Stimulated activated CD8-positive, alpha-beta memory T cell treated with anti-CD3 and anti-CD28 coated beads, Interleukin-15, amount 100 ng/mL, for 1 hour (primary cell): Measurements from ENCODE around the gene C17orf114.
A peak's percentile ranks its signal among the peaks of the same experiment; 100 is the strongest.
"Not testable (repeated sequence)": the region's sequence is repeated elsewhere in the genome, so short reads cannot be mapped to it uniquely, and the experiment has no call there.

Source experiments
- DNase-seq: peaks from one replicate; pipeline ENCODE4 v3.0.0-alpha.2; 2020; ENCODE audit warnings: low read depth

Gene C17orf114

DNA sequence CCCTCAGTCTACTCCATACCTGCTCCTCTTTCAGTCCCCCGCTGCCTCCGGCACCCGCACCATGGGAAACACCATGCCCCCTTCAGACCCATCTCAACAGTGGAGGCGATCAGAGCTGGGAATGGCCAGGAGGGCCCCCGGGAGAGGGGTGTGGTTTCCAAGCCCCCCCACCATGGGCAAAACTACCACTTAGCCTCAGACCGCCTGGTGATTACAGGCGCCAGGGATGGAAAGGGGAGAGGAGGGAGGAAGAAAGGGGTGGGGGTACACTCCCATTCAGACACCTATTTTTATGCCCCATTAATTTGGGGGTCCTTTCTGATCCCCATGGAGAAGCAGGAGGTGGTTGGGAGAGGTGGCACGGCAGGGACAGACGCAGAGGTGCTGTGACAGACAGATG lies at the start of gene C17orf114:
Gene C17orf114 (minus strand): TSS at position 101 of the 400 bp plus-strand sequence.
- no peak for DNase-seq

DNA sequence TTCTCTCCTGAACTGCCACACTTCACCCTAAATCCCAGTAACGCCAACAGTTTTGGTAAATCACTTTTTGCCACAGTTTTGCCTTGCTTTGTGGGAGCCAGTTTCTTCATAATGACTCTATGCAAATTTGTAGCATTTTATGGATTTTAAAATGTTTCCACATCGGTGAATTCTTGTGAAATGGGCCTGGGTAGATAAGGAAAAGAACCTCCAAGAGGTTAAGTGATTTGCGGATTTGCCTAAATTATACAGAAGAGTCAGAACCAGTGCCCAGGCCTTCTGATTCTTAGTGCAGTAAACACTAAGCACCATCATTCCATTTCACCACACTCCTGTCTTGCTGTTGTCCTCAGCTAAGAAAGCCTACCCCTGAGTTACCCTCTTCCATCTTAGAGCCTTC lies 49.0 kb upstream of the C17orf114 start:
- no peak for DNase-seq

DNA sequence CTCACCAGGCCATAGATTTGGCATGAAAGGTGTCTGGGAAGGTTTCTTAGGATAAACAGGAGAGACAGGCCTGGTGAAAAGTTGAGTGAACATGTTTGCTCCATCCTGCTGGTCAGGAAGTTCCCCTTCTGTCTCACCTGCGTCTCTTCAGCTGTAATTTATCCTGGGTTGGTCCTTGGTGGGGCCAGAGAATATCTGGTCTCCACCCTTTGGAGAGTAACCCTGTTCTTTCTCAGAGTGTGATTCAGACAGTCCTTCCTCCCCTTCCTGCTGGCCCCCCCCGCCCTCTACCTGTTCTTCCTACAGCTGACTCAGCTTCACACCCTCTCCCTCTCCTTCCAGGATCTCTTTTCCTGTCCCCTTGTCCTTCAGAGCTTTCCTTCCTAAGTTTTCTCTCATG lies 48.1 kb upstream of the C17orf114 start:
- DNase-seq, result no peak

DNA sequence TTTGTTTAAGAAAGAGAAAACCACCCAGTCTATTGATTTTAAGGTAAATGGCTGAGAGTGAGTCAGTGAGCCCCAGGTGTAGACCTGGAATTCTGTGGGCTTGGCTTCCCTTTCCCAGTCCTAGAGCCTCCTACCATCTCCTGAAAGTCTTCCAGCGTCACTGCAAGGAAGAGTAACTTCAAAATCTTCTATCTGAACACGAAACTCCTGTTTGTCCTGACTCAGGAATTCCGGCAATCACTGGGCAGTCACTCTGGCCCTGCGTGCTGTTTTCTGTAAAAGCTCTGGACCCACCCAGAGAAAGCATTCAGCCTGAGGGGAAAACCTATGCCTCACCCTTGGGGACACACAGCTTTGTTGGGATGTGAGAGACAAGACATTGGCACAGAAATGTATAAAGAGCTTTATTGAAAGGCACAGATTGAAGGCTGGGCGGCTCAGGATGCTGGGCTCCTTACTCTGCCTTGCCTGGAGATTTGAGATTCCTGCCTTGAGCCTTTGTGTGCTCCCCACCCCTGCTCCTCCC lies 46.9 kb upstream of the C17orf114 start:
- DNase-seq, result no peak

DNA sequence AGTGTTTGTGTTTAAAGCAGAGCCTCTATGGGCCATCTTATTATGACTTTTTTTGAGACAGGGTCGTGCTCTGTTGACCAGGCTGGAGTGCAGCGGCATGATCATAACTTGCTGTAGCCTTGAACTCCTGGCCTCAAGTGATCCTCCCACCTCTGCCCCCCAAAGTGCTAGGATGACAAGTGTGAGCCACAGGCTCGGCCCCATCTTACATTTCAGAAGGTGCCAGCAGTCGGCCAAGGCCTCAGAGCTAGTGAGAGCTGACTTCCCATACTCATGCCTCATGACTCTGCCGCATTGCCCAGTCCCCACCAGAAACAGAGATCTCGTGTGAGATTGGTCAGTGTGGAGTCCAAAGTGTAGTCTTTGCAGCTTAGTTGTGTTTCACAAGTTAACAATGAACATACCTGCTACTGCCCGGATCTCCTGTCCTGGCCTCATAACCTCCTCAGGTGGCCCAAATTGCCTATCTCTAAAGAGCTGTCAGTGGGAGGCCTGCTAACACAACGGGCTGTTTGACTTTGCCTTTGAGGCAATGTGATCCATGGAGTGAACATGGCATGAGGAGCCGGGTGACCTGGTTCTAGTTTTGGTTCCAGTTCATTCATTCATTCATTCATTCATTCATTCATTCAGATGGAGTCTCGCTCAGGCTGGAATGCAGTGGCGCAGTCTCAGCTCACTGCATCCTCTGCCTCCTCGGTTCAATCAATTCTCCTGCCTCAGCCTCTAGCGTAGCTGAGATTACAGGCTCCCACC lies 44.7 kb upstream of the C17orf114 start:
- no peak for DNase-seq

DNA sequence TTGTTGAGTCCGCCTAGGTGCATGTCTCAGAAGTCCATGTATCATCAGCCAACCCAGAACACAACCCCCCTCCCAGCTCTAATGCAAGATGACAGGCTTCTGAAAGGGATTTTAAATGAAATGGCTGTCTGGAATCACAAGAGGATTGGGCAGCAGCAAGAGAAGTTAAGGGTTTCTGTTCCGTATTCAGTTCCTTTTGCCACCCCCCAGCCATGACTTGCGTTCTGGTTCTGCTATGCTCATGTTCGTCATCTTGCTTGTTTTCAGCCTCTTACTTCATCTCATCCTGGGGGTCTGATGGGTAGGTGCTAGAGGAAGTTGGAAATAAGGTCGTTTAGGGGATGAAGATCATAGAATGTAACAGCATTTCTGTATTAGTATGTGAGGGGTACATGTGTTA lies 43.0 kb upstream of the C17orf114 start:
- no peak for DNase-seq

DNA sequence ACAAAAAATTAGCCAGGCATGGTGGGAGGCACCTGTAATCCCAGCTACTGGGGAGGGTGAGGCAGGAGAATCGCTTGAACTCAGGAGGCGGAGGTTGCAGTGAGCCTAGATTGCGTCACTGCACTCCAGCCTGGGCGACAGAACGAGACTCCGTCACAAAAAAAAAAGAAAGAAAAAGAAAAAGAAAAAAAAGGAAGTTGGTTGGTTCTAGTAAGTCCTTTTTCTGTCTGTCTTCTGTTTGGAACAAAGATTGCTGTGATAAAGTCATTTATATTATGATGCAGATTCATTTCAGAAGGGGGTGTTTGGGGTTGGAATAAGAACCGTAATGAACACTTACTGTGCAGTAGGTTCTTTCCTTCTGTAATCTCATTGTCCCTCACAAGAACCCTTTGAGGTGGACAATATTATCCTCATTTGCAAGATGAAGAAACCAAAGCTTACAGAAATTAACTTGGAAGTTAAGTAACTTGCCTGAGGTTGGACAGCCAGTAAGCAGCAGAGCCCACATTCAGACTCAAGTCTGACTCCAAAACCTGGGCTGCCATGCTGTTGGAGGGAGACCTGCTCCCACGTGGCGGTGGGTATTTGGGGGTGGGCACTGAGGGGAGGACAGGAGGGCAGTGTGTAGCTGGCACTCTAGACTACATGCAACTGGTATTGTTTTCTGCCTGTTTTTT lies 41.3 kb upstream of the C17orf114 start:
- no peak for DNase-seq

DNA sequence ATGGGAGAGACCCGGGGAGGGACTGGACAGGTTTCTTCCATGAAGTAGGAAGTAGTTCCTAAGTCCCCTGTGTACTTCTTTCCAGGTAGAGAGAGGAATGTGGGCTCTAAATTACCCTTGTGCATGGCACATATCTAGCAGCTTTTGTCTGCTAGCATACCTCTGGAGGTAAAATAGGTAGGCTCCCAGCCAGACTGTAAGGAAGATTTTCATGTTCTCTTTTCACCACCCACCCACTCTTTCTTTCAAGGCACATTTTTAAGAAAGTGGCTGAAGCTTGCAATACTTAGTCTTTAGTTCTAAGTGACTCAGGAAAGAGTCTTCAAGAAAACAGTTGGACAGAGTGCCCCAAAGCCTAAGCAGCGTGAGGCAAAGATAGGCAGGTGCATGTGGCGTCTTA lies 40.2 kb upstream of the C17orf114 start:
- no peak for DNase-seq

DNA sequence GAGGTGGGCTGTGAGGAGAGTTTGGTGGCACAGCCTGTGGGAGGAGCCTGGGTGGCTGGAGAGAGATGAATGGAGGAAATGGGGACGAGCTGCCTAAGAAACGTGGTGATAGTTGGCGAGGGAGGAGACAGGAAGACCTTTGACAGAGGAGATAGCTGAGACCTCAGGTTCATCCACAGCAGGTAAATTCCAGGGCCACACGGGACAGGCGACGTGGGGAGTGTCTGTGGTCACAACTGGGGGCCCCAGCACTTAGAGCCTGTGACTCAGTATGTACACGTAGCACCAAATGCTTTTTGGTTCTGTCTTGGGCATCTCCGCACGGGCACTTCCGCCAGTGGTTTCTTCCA lies 38.7 kb upstream of the C17orf114 start:
- DNase-seq, result no peak

DNA sequence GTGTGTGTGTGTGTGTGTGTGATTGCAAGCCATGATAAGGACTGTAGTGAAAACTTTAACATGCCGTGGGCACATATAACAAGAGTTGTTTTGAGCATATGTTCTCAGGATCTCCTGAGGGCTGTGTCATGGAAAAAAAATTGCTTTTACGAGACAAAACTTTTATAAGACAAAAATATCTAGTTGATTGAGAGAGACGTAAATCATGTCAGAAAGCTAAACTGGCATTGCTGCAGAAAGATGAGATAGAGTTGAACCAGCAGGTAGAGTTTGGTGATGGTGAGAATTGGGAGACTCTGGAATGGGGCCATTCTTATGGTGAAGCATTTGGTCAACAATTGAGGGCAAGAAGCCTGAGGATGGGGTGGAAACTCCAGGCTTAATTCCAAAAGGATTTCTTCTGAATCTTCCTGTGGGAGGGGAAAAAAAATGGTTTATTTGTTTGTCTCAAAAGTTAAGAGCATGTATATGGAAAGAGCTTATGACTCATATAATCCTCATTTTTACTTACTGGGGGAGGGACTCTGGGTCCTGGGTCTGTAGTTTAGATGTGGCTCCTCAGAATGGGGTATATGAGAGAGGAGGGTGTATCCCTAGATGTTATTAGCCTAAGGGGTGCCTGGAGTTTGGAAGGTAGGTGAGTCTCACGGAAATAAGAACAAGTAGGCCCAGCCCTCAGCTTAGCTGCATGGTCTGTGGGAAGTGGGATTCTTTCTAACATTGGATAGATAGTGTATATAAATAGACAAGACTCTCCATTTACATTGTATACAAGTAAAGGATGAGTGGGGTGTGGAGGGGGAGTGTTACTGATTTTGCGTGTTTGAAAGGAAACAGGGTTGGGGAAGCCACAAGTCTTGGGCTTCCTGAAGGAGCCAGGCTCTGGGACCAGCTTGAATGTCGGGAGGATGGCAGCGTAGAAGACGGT lies 38.1 kb upstream of the C17orf114 start:
- DNase-seq, result no peak

DNA sequence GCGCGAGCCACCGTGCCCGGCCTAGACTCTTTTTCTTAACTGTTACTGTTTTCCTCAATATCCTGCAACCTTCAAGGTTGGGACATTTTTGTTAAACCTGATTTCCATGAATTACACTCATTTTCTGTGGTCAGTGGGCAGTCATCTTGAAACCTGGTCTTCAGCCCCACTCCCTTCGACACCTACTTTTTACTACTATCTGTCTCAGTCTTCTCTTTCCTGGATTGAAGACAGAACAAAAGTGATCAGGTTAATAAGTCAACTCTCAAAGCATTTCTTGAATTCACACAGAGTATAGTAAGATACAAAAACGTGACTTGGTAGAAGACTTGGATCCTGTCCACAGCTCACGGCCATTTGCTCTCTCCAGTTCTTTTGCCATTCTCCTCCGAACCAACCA lies 37.1 kb upstream of the C17orf114 start:
- DNase-seq, result no peak

DNA sequence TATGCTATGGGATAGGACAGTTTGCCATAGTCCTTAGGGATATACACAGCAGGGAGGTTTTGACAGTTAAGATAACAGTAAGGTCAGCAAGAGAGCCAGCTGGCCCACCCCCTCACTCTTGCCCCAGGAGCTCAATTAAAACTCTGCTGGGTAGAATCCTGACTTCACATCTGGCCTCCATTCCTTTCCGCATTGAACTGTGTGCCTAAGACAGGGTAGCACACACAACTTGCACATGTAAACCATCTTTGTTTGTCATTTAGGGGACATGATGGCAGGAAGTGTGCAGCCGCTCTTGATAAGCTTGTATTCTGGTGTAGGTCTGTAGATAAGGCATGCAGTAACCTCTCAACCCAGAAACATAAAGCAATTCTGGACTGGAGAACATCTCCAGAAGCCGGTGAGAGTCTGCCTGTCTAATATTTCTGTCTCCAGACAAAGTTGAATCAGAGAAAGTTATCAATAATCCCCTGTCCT lies 36.2 kb upstream of the C17orf114 start:
- DNase-seq, result no peak

DNA sequence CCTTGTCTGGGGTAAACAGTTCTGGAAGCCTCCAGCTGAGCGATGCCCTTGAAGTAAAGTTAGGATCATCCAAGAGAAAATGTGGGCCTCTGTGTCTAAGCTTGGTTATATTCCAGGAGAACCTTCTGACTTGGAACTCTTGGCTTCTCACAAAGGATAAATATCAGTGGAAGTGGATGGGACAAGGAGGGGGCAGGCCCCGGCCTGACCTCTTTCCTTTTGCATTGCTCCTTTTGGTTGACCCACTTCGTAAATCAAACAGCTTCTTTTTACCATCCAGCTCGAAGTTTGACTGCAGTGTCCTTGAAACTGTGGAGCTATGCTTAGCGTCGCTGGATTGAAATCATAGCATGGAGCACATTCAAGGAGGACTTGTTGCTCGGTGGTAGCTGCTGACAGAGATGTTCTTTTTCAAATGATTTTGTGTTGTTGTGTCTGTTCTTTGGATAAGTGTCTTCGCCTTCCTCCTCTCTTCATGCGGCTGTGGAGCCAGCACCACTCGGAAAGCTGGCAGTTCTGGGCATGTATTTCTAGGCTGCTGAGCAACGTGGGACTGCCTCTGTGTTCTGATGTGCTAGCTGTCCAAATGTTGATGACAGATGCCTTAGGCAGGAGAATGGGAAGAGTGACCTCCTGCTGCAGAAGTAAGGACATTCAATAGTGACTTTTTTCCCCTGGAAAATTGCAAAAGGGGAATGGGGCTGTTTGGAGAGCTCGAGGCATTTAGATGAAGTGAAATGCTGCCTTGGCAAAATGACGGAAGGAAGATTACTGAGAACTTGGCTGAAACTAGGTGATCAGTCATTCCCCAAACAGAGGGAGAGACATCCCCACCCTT lies 35.6 kb upstream of the C17orf114 start:
- no peak for DNase-seq

DNA sequence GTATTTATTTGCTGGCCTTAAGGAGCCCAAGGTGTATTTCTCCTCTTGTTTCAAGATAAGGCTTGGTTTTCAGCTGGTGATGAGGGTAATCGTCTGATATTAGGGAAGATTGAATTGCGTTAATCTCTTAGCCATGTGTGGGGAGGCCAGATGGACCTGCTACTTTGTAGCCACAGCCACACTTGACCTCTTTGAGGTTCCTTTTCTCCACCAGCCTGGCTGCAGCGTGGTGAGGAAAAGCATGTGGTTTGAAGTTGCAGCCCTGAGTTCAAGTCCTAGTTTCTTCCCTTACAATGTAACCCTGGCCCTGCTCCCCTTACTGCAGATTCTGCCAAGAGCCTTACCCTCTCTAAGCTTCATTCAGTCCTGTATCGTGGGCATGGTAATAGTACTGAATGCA lies 34.1 kb upstream of the C17orf114 start:
- no peak for DNase-seq

DNA sequence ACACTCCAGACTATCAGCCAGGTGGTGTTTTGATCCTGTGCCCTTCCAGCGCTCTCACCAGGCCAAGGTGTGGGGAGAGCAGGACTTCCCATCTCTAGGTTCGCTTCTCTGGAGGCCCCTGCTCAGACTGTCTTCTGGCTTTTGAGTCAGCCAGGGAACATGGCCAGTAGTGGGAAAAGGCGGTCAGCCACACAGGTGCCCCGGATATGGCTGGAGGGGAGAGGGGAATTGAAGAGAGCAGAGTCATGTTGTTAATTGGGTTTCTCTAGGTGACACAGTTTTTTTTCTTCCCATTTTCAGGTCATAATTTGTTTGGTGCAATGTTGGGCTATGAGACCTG lies 32.5 kb upstream of the C17orf114 start:
- no peak for DNase-seq

DNA sequence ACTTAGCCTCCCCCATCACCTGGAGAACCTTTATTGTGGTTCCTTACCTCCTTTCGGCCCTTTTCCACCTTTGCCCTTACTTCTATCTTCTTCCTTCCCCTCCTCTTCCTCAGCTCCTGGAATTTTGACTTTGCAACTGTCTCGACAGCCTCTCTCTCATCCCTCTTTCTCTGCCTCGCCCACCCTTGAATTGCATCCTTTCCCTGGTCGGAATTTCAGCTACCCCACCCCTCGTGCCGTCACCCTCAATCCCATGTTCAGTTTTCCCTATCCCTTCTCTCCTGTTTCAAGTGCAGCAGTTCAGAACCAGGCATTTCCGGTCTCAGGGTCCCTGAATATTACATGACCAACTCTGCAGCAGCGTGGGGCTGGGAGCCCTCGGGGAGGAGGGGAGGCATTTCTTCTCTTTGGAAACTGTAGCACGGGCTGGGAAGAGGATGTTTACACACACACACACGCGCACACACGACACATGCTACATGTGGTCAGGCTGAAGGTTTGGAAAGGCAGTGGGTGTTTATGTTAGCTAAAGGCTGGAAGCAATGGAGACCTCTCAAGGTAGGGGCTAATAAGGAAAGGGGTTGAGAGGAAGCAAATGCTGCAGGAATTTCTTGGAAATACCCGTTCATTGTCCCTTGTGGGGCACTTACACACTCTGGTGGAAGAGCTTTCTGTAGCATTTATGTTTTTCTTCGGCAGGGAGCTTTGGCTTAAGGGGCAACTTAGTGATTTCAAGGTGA lies 32.0 kb upstream of the C17orf114 start:
- no peak for DNase-seq

DNA sequence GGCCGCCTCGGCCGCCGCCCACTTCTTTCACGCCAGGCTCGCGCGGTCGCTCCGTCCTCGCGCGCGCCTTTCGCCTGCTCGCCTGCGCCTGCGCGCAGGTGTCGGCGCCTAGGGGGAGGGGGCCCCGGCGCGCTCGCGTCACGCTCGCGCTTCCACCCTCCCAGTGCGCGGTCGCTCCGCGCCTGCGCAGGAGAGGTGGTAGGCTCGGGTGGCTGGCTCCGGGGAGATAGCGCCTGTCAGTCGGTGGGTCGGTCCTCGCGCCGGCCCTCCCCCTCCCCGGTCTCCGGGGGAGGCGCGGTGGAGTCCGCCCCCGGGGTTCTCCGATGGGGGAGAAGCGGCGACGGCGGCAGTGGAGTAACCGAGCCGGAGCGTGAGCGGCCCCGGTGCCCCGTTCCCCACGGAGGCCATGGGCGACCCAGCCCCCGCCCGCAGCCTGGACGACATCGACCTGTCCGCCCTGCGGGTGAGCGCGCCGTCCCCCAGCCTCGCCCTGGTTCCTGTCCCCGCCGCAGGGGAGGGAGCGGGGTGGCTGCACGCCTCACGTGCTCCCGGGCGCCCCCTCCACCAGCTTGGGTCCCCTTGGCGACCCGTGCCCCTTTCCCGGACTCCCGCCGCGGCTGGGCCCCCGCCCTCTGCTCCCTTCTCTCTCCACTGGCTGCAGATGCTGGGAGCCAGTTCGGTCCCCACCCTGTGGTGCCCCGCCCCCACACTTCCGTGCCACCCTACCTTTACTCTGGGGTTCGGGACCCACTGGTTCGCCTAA lies 31.2 kb upstream of the C17orf114 start, which contains the start of gene MINK1:
Gene MINK1 (plus strand): TSS at position 163 of the 763 bp plus-strand sequence. CDS start 244 bp downstream, at position 407.
- peak; percentile 72 for DNase-seq

DNA sequence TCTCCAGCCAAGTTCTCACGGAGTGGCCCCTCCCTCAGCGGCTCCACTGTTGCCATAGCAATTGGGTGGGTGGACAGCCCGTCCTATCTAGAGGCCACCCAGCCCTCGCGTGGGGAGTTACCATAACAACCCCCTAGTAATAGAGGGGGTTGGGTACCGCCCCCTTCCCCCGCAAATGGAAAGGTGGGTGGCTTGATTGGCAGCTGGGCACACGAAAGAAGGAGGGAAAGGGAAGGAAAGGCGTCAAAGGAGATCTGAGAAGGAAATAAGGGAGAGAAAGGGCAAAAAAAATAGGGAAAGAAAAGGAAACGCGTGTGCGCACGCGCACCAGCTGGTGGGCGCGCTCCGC lies 30.7 kb upstream of the C17orf114 start:
- DNase-seq, result not testable (repeated sequence)

DNA sequence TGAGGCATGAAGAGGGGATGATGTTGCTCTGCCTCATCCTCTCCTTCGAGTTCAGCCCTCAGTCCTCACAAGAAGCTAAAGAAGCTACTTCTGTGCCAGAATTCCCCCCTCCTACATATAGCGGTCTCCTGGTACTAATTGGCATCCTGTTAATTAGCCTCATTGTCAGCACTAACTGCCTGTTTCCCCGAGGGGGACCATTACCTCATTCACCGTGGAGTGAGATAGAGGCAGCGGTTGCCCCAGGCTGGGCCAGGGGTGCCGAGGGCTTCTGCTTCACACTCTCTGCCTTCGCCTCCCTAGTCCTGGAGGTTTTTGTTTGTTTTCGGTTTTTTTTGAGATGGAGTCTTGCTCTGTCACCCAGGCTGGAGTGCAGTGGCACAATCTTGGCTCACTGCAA lies 25.3 kb upstream of the C17orf114 start:
- no peak for DNase-seq
